ENCODE results near the gene SLC4A3.

The SLC4A3 gene, protein sequence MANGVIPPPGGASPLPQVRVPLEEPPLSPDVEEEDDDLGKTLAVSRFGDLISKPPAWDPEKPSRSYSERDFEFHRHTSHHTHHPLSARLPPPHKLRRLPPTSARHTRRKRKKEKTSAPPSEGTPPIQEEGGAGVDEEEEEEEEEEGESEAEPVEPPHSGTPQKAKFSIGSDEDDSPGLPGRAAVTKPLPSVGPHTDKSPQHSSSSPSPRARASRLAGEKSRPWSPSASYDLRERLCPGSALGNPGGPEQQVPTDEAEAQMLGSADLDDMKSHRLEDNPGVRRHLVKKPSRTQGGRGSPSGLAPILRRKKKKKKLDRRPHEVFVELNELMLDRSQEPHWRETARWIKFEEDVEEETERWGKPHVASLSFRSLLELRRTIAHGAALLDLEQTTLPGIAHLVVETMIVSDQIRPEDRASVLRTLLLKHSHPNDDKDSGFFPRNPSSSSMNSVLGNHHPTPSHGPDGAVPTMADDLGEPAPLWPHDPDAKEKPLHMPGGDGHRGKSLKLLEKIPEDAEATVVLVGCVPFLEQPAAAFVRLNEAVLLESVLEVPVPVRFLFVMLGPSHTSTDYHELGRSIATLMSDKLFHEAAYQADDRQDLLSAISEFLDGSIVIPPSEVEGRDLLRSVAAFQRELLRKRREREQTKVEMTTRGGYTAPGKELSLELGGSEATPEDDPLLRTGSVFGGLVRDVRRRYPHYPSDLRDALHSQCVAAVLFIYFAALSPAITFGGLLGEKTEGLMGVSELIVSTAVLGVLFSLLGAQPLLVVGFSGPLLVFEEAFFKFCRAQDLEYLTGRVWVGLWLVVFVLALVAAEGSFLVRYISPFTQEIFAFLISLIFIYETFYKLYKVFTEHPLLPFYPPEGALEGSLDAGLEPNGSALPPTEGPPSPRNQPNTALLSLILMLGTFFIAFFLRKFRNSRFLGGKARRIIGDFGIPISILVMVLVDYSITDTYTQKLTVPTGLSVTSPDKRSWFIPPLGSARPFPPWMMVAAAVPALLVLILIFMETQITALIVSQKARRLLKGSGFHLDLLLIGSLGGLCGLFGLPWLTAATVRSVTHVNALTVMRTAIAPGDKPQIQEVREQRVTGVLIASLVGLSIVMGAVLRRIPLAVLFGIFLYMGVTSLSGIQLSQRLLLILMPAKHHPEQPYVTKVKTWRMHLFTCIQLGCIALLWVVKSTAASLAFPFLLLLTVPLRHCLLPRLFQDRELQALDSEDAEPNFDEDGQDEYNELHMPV

DNA sequence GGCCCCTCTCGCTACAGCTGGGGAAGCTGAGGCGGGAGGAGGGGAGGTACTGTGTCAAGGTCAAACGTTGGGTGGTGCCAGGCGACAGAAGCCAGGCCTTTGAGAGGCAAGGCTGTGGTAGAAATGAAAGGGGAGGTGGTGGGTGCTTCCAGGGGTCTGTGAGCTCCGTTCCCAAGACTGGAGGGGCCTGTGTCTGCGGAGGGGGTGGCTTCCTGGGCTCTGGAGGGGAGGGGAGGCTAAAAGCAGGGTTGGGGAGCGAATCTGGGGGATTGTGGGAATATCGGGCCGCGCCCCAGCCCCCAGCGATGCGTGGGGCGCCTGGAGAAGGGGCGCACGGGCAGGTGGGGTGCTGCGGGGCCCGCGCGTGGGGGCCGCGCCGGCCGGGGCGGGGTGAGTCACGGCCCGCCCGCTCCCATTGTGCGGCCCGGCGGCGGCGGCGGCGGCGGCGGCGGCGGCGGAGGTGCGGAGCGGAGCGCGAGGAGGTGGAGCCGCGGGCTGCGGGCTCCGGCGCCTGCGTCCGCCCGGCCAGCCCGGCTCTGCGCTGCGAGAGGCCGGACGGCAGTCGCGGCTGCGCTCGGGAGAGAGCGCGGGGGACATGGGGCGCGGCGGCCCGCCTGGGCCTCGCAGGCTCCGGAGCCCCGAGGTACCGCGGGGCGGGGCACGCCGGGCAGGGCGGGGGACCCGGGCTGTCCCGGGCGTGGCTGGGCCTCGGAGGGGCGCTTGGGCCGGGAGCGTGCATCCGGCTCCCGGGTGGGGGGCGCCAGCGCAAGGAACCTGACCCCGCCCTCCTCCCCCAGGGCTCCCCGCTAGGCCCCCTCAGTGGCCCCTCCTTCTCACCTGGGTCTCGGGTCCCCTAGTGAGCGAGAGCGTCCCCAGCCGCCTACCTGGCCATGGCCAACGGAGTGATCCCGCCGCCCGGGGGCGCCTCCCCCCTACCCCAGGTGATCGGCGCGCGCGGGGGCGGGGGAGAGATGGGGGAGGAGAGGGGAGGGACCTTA, at the start of gene SLC4A3:
TSS of gene SLC4A3 (plus strand) at position 528 of the 998 bp plus-strand sequence. CDS start at position 891, 363 bp downstream.
- DNase-seq = no peak

DNA sequence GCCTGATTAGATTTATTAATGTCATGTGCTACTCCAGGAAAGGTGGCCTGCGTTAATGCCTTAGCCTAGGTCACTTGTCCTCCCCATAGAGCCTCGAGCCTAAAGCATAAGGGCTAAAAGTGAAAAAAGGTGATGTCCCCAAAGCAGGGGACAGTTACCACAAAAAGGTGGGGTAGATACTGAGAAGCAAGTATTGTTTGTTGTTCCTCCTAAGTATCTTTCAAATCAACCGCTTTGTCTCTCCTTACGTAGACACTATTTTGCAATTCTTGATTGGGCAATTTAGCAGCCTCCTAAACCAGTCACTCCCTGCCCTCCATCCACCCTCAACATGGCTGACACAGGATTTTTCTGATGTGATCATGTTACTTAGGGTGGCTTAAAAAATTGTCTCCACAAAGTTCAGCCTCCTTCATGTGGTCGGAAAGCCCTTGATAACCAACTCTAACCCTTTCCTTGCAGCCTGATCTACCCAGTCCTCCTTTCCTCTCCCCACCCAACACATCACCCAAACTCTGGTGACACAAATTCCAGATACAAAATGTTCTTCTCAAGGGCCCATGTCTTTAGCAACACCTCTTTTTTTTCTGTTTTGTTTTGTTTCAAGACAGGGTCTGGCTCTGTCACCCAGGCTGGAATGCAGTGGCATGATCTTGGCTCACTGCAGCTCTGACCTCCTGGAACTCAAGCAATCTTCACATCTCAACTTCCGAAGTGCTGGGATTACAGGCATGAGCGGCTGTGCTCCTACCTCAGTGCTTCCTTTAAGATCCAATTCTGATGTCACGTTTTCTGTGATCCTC, 48.4 kb upstream of the SLC4A3 start:
- no peak for DNase-seq

DNA sequence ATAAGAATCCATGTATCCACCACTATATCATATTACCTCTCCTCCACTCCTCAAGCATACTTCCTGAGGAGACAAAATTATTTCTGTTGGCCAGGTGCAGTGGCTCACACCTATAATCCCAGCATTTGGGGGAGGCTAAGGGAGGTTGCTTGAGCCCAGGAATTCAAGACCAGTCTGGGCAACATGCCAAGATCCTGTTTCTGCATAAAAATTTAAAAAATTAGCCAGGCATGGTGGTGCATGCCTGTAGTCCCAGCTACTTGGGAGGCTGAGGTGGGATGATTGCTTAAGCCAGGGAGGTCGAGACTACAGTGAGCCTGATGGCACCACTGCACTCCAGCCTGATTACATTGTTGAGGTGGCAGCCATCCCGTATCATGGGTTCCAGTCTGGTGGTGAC, 46.1 kb upstream of the SLC4A3 start:
- no peak for DNase-seq

DNA sequence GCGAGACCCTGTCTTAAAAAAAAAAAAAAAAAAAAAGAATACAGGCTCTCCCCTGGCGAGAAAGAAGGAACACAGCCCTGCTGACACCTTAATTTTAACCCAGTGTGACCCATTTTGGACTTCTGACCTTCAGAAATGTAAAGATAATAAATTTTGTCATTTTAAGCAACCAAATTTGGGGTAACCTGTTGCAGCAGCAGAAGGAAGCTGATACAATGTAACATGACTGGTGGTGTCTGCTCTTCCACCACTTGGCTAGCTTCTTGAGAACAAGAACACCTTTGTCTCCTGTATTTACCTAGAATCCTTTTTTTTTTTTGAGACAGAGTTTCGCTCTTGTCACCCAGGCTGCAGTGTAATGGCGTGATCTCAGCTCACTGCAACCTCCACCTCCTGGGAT, 36.3 kb upstream of the SLC4A3 start:
- DNase-seq = no peak

DNA sequence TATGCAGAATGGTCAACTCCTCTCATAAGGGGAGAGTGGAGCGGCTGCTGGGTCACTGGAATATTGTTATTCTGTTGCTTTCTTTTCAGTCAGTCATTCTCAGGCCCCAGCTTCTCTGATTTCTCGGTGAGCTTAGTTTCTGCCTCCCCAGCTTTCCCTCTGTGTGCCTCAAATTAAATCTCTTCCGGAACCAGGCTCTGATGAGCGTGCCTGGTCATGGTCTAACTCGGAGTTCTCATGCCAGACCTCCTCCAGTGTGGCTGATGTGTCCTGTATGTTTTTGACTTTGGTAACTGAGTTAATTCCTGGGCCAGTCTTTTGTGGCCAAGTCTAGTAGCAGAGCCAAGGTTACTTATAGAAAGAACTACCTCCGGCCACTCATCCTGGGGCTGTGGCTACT, 34.7 kb upstream of the SLC4A3 start:
- DNase-seq = no peak

DNA sequence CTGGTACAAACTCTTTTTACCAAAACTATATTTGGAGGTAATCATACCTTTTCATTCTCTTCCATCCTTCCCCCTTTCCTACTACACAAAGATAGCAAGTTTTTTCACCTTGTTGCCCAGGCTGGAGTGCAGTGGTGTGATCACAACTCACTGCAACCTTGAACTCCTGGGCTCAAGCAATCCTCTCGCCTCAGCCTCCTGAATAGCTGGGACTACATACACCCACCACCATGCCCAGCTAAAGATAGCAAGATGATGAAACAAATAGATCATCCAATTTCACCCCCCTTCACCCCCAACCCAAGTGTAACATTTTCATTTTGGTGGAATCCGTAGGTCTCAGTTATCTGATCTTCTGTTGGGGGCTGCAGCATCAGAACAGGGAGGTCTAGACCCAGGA, 34.3 kb upstream of the SLC4A3 start:
- DNase-seq = no peak

DNA sequence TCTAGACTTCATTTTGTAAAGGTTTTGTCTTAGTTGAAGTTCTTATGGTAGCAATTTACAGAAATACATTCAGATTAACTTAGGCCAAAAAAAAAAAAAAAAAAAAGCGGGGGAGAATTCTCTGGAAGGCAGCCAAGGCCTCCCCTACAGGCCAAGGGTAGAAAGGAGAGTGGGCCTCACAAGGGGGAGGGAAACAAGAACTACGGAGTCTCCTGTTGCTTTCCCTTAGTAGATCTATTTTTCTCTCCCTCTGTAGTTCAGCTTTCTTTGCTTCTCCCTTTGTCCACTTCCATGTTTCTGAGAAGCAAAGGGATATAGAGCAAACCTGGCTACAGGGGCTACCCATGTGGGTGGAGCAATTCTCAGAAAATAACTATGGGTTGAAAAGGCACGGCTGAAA, 32.2 kb upstream of the SLC4A3 start:
- no peak for DNase-seq

DNA sequence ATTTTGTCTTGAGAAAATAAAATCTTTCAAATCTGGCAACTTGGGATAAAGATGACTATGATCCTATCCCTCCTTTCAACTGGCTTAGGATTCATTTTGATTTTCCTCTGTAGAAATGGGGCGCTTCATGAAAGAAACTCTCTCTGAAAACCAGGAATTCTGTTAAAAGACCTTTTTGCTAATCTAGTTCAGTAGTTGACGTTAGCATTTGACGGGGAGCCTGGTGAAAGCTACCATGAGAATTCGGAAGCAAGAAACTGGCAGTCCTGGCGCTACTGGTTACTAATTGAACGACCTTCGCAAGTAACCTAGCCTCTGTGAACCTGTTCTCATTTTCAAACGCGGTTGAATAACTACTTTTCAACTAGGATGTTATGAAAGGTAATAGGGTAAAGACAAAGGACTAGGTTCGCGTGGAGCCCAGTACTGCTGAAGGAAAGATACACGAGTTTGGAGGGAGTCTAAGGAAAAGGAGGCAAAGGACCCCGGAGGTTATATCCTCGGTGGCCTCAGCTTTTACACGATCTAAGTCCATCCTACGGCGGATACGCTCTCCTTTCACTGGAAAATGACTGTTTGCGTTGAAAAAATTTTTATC, 30.4 kb upstream of the SLC4A3 start:
- peak; percentile 43 for DNase-seq

DNA sequence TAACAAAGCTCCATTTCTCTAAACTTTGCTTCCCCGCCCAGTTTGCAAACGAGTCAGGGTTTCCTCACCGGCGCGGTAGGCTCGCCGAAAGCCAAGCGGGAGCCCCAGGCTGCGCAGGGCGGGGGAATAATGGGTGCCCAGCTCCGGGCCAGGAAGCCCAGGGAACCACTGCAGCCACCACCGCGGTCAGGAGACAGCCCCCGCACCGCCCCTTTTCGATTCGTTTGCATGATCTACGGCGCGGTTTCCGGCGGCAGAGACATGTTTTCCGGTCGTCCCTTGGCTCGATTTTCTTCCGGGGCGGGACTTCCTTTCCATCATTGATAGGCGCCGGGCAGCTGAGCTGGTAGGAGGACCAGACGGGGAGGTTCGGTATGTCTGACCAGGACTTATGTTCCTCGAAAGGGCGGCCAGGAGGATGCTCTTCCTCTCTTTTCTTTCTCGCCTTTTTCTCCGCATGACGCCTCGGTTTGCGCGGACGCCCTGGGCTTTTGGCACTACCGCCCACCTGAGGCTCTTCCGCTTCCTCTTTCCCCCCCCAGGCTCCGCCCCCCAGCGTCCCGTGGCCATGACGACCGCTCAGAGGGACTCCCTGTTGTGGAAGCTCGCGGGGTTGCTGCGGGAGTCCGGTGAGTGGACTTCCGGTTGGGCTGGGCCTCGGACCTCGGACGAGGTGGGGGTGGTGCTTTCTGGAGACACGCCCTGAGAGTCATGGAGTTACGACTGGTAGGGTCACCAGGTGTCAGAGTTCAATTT, 29.7 kb upstream of the SLC4A3 start, which contains the start of gene STK11IP:
TSS of gene STK11IP (plus strand) at position 306 of the 756 bp plus-strand sequence. CDS start at position 569, 263 bp downstream.
- DNase-seq = peak; percentile 92

DNA sequence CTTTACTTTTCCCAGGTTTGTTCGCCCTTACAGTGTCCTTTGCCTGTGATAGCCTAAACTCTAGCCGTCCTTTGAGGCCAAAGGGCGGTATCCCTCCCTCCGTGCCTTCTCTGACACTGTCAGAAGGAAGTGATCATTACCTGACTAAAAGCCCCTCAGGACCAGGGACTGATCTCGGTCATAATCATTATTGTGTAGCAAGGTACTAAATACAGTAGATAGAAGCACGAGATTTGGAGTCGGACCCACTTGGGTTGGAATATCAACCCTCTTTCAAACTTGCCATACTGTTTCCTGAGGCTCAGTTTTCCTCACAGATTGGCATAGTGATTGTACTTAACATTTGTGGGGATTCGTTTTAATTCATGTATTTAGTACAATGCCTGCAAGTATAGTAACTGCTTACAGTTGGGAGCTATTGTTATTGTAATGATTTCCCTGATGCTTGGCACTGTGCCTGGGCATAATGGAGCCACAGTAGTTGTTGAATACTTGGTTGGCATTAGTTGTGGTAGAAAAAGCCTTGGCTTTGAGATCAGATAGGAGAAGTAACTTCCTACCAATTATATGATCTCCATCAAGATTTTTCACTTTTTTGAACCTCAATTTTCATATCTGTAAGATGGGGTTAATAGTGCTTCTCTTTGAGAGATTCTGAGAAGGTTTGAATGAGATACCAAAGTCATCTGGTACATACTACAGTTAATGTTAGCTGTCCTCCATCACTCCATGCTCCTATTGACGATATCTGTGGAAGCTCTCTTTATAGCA, 28.9 kb upstream of the SLC4A3 start:
- no peak for DNase-seq

DNA sequence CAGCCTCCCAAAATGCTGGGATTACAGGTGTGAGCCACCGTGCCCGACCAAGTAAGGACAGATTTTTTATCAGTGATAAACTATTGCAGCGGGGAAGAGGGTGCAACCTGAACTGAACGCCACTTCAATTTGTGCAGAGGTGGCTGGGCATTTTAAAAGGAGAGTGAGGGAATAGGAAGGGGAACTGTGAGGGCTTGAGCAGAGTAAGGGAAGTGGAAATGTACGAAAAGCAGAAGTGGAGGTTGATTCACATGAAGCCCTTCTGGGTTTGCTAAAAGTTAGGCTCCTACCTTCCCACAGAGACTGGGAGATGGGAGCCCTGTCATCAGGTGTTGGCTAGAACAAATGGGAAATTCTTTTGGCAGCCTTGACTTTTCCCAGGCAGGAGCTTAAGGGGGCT, 23.7 kb upstream of the SLC4A3 start:
- DNase-seq = no peak

DNA sequence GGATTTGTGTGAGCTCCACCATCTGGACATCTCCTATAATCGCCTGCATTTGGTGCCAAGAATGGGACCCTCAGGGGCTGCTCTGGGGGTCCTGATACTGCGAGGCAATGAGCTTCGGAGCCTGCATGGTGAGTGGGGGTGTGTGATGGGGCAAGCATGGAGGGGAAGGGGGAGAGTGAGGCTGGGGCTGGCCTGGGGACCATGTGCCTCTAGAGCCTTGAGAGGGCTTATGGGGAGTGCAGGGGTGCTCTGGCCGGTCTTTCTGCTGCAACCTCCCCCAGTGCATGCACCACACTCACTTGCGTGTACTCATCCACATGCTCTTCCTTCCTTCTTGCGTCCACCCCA, 21.8 kb upstream of the SLC4A3 start:
- no peak for DNase-seq

DNA sequence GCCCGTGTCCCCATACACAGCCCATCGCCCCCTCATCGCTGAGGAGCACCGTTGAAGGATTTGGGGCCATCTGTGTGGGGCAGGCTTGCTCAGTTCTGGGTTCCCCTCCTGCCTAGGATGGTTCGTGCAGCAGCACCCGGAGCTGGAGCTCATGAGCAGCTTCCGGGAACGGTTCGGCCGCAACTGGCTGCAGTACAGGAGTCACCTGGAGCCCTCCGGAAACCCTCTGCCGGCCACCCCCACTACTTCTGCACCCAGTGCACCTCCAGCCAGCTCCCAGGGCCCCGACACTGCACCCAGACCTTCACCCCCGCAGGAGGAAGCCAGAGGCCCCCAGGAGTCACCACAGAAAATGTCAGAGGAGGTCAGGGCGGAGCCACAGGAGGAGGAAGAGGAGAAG, 19.5 kb upstream of the SLC4A3 start:
- DNase-seq = no peak

DNA sequence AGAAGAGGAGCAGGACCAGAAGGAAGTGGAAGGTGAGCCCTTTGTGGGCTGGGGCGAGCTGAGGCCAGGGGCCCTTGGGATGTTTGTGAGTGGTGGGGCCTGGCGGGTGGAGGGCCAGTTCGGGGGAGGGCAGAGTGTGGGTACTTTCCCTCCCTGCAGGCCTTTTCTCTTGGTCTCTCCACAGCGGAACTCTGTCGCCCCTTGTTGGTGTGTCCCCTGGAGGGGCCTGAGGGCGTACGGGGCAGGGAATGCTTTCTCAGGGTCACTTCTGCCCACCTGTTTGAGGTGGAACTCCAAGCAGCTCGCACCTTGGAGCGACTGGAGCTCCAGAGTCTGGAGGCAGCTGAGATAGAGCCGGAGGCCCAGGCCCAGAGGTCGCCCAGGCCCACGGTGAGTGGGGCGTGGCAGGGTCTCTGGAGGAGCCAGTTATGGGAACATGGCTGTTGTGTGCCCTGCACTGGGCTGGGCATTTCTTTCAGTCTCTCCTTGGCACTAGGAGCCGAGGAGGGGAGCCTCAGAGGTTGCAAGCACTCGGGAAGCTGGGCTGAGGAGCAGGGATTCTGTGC, 18.9 kb upstream of the SLC4A3 start:
- DNase-seq = no peak

DNA sequence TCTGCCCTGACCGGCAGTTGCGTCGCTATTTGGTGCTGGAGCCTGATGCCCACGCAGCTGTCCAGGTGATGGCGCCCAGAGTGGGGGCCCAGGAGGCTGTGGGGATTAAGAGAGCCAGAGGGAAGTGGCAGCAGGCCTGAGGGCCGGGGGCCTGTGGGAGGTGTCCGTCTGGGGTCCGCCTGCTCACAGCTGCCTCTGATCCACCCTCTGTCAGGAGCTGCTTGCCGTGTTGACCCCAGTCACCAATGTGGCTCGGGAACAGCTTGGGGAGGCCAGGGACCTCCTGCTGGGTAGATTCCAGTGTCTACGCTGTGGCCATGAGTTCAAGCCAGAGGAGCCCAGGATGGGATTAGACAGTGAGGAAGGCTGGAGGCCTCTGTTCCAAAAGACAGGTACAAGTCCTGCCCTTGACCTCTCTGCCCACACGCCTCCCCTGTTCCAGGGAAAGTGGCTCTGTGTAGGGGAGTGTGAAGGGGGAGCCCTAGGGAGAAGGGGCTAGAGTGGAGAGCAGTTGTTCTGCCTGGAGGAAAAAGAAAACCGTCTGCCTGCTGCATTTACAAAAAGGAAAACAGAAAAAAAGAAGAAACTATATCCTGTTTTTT, 18.2 kb upstream of the SLC4A3 start:
- DNase-seq = no peak

DNA sequence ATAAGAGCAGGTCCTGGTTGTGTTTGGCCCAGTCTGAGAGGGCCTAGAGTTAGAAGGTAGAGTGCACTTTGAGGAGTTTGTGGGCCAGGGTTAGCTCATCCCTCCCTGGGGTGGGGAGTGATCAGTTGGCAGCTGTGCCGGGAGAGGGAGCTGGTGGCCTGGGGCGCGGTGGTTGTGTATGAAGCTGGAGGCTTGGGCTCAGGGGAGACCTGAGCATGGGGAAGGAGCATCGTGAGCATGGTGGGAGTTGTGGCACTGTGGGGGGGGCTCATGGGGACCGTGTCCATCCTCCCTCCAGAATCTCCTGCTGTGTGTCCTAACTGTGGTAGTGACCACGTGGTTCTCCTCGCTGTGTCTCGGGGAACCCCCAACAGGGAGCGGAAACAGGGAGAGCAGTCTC, 16.1 kb upstream of the SLC4A3 start:
- no peak for DNase-seq

DNA sequence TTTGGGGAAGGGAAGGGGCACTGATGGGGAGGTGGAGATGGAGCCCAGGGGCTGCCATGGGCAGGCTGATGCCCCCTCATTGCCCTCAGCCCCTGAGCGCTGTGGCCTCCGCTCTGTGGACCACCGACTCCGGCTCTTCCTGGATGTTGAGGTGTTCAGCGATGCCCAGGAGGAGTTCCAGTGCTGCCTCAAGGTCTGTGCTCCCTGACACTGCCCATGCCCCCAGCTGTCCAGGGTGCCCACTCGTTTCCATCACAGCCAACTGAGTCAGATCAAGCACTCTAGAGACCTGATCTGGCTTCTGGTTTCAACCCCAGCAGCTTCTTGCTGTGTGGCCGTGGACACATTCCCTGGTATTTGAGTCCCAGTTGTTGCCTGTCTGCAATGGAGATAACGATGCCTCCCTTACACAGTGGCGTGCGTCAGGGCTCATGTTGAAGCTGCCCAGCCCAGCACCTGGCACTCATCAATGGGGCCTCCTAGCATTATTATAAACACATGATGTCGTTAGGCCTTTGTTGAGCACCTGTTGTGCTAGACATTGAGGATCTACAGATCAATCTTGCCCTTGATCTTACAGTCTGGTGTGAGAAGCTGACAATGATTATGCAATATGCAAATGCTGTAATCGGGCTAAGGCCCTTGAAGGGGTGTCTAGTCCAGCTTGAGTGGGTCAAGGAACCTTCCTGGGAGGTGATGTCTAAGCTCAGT, 15.4 kb upstream of the SLC4A3 start:
- no peak for DNase-seq

Data from NCI-H526 treated with DMSO at 0.1 percent for 48 hours (cell line).